CMK (cell line): ENCODE measurements around the gene MAP2K3.

Source experiments
- DNase-seq: peaks from one replicate; pipeline ENCODE4 v3.0.0-alpha.2; 2010; ENCODE audit warnings: low read depth

Gene MAP2K3

DNA sequence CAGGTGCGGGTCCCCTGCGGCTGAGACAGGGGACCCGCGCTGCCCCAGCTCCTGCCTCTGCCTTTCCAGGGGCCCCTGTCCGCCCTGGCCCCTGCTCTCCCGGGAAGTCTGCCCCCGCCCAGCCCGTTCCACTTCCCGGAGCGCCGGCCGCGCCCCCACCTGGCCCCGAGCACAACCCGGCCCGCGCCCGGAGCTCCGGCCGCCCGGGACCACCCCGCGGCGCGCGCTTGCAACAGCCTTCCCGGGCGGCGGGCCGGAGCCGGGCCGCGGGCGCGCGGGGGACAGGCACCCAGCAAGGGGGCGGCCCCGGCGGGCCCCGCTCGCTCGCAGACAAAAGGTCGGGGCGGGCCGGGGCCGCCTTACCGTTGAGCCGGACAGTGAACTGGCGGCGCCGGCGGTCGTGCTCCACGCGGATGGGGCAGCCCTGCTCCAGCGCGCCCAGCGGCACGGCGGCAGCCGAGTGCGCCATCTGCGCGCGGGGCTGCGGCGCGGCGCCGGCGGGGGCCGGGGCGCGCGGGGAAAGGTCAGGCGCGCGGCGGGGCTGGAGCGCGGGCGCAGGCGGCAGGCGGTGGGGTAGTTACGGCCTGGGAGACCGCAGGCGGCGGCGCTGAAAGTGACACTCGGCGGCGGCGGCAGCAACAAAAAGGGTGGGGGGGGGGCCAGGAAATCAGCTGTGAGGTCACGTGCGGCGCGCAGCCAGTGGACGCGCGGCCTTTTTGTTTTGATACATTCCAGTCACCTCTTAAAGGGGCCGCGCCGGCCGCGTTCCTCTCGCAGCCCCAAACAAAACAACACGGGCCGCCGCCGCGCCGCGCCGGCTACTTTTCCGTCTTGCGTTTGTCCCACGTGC is 31.5 kb upstream of the MAP2K3 start, which contains the start of gene NATD1:
Gene NATD1 (minus strand): TSS at position 615 of the 850 bp plus-strand sequence. CDS start 146 bp downstream, at position 469.
- DNase-seq = peak; percentile 48

DNA sequence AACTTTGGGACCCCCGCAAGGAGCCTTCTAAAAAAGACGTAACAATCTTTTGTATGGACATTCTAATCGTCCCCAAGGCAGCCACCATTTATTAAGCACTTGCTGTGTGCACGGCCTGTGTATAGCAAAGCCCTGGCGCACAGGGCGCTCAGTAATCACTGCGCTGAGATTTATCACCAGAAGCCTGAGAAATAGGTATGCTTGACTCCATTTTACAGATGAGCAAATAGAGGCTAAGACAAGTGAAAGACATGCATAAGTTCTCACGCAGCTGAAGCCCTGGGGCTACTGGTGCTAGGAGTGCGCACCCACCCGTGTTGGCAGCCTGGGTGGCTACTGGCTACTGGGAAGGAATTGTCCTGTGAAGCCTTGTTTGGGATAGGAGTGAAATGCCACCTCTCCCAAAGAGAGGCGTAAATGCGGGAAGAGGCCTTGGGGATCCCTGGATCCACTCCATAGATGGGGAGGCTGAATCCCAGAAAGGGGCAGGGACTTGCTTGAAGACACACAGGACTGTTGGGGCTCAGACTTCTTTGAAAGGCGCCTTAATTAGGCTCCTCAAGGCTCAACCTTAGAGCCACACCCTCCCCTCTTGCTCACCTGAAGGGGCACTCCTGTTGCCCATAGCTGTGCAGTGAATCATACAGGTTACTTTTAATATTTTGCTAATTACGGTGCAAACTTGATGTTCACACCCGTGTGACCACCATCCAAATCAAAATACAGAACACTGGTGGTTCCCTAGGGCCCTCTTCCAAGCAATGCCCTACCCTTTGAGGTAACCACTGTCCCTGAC is 30.7 kb upstream of the MAP2K3 start:
- DNase-seq = no peak

DNA sequence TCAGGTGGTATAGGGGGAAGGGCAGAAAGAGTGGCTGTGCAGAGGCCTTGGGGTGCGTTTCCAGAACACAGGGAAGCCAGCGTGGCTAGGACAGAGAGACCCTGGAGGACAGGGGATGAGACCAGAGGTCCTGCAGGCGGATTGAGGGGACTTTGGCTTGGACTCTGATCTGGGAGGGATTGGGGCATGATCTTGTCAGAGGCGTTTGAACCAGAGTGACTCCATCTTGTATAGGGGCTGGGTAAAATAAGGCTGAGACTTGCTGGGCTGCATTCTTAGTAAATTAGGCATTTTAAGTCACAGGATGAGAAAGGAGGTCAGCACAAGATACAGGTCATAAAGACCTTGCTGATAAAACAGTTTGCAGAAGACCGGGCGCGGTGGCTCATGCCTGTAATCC is 25.9 kb upstream of the MAP2K3 start:
- no peak for DNase-seq

DNA sequence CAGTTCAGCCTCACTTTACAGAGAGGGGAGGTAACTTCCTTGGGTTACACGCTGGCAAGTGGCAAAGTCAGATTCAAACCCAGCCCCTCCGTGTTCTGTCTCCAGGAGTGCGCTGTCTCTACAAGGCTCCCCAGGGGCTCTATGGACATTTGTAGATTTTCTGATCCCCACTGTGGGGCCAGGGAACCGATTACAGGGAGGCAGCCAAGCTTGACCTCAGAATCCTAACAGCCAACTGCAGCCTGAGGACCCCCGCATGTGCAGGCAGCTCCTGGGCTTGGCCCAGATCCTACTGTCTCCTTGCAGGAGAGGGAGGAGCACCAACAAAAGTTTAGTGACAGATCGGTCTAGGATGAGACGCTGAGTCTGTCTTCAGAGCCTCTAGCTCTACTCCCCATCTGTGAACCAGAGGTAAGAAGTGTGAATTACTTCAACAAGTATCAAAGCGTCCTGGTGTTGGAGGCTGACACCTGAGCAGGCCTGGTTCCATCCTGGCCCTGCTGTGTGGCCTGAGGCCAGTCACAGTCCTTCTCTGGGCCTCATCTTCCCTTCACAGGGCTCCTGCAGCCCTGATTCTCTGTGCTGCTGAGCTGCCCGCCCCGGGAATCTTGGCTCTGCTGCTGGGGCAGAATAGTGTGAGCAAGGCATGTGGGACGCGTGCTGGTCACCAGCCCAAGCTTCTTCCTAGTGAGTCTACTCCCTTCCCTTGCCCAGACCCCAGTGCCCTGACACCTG is 22.1 kb upstream of the MAP2K3 start:
- no peak for DNase-seq

DNA sequence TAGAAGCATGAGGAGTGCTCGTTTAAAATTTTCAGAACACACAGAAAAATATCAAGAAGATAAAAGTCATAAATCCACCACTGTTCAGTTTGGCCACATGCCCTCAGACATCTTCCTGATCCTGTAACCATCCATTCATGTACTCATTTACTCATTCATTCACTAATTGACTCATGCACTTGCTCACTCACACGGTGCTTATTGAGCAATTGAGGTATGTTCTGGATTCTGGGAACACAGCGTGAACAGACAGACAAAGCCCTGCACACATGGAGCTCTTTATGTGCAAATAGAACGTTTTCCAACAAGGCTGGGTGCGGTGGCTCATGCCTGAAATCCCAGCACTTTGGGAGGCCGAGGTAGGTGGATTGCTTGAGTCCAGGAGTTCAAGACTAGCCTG is 21.1 kb upstream of the MAP2K3 start:
- DNase-seq = no peak

DNA sequence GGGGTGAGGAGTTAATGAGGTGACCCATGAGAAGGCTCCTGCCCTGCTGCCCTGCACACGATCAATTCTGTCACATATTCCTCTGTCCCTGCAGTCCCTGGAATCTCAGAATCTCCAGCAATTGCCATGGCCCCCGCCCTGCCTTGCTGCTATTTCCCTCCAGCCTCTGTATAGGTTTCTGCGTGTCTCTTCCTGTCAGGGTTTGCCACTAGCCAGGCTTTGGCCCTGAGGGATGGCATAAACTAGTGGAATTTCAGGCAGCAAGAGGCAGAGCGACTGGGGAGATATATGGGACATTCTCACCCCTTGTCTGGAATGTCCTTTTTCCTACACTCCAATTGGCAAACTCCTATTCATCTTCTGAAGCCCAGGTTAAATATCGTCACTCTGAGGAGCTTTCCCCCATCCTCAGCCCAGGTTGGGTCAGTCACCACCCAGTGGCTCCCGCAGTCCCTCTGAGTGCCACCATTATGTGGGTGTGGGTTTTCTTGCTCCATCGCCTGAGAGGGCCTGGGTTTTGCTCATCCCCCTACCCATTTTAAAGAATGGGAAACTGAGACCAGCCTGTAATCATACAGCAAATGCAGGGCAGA is 15.8 kb upstream of the MAP2K3 start:
- no peak for DNase-seq

DNA sequence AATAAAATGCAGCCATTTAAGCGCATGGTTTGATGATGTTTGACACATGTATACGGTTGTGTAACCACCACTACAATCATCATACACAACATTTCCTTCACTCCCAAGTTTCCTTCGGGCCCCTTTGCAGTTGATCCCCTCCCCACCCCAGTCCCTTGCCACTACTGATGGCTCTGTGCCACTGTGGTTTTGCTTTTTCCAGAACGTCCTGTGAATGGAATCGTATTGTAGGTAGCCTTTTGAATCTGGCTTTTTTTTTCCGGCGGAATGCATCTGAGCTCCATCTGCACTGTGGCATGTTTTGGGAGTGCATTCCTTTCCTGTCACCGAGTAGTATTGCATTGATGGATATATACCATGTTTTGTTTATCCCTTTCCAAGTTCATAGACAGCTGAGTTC is 15.1 kb upstream of the MAP2K3 start:
- no peak for DNase-seq

DNA sequence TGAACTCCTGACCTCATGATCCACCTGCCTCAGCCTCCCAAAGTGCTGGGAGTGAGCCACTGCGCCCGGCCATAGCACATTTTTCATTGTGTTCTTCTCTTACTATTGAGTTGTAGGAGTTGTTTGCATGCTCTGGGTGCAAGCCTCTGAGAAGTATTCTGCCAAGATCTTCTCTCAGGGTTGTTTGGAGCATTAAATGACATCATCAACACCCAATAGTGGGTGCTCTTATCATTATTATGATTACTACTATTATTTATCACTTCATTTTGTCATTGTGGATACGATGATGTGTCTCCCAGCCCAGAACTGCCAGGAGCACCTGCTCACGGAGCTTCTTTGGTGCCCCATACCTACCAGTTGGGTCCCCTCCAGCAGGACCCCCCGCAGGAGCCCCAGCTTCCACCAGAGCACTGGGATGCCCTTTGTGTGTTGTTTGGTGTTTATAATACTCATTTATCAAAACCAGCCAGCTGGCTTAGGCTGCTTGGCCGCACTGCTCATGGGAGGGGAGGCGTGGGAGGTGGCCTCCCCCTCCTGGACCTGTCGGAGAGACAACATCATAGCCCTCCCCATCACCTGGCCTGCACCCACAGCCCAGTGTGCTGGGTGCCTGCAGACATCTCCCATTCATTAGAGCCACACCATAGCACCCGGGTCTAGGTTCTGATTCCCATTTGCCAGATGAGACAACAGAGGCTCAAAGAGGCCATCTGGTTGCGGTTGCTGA is 12.9 kb upstream of the MAP2K3 start:
- DNase-seq = no peak

DNA sequence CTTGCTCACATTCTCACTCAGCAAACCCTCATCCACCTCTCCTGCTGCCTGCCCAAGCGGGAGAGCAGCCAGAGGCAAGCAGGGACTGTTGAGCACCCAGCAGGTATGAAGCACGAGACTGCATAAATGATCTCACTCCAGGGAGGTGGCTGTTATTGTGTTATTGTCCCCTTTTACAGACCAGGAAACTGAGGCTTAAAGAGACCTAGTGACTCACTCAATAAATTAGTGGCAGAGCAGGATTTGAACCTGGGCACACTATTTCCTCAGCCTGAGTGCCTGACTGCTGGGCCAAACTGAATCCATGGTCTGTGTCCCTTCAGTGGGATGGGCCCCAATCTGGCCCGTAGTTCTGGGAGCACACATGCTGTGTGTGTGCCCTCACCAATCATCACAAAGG is 12.3 kb upstream of the MAP2K3 start:
- no peak for DNase-seq

DNA sequence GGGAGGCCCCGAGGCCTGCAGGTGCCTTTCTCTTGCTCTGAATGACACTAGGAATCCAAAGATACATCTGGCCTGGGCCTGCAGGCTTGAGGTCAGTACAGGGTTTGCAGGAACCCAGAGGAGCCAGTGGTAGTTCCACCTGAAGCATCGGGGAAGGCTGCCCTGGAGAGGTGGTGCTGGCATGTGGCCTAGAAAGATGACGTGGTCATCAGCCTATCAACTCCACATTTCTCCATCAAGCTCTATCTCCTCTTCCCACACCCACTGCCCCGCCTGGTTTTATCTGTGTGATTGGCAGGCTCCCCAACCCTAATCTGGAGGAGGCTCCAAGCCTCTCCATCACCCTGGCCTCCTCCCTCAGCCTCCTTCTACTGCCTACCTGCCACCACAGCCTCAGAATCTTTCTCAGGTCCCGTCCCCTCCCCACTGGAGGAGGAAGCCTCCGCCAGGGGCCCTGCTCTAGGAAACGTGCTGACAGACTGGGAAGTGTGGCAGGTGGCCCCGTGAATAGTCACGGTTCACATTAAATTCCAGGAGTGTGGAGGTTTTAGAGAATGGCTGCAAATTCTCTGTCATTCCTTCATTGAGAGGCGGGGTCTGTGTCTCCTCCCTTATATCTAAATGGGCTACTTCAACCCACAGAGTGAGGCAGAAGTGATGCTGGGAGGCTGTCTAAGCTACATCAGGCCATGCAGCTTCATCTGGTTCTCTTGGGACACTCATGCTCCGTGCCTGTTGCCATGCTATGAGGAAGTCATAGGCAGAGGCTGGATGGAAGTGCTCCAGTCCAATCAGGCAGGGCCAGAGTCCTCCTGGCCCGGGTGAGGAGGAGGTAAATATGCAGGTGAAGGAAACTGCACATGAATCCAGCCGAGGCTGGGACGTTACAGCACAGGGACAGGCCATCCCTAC is 11.4 kb upstream of the MAP2K3 start:
- DNase-seq = no peak

DNA sequence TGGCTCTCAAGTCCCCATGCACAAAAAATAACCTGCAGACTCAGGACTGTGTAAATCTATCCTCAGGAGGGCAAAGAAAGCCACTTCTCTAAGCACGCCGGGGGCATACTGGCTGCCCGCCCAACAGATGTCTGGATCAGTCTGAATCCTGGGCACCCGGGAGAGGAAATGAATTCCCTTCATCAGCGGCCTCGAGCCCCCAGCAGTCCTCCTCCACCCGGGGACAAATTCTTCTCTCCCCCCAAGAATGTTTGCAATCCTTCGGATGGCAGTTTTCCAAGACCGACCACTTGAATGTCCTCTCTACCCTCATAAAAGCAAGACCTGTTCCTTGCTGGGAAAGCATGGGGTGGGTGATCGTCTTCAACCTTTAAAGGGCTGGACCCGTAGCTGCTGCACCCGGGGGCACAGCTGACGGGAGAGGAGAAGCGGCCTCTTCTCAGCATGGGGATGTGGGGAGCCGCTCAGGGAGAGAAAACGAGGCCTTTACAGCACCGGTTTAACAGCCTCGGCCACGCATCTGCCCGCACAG is 9.4 kb upstream of the MAP2K3 start:
- no peak for DNase-seq

DNA sequence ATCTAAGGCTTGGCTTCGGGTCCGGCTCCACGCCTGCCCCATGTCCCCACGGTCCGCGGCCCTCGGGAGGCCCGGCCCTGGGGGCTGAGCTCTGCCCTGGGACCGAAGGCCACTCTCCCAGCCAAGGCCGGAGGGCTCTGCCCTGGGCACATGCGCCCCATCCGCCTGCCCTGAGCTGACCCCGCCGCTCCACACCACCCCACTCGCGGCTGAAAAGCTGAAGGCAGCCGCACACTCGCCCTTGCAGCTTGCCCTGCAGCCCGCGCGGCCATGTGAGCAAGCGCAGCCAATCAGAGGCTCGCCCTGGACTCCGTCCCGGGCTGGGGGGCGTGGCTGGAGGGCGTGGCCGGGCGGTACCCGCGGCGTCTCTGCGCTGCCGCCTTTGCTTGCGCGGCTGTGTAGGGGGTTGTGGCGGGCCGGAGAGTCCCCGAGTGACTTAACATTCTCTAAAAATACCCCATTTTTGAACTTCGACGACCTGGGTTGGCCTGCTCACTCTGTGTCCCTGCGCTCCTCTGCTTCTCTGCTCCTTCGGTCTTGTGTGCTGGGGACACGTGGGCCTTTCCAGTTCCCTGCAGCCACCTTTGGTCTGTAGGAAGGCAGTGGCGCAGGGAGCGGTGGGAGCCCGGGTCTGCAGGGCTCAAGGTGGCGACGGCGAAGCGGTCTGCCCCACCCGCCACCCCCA is 8.8 kb upstream of the MAP2K3 start:
- peak; percentile 69 for DNase-seq

DNA sequence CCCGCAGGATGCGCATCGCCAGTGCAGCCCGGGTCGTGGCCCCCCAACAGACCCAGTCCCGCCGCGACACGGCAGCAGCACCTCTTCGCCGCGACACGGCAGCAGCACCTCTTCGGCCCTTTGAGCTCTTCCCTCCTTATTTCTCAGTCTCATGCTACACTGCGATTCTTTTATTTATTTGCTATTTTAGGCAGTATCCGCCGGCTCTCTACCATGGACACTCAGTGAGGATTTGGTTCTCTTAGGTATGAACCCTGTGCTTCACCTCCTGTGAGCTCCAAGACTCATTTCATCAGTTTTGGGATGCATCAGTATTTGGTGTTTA is 8.3 kb upstream of the MAP2K3 start:
- DNase-seq = no peak

DNA sequence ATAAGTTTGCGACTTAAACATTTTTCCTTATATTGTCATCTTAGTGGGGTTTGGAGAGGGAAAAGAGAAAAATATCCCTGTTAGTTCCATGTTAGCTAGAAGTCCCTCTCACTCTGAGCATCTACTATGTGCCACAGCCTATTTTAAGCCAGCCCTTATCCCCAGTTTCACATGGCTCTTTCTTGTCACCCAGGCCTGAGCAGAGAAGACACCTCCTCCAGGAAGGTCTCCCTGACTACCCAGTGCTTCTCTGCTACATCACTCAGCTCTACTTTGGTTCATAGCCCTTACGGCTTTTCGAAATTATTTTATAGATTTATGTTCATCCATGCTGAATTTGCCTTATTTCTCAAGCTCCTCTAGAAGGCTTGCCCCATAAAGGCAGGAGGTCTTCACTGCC is 7.2 kb upstream of the MAP2K3 start:
- DNase-seq = no peak

DNA sequence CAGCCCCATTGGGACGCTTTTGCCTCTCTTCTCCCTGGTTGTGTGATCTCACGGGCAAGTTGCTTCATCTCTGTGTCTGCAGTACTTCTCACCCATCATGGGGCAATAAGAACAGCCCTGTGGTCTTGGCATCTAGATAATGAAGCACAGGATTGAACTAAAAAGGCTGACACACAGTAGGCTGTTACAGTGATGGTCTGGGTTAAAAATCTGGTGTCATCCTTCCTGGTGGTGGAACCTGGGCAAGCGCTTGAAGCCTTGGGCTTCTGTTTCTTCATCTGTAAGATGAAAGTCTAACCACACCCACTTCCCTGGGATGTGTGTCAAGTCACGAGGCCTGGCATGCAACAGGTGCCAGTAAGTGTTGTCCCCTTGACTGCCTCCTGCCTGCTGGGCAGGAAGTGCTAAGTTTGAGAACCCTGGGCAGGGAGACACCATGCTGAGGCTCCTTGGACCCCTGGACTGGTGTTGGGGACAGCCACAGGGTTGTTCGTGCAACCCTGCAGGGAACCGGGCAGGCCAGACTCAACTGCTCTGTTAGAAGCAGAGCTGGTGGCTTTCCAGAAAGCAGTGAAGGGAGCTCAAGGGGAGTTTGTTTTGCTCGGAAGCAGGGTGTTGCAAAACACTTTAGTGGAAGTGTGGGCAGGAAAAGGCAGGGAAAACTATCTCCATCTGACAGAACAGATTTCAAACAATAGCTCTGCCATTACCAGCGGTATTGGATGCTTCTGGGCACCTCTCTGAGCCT is 5.9 kb upstream of the MAP2K3 start:
- no peak for DNase-seq

DNA sequence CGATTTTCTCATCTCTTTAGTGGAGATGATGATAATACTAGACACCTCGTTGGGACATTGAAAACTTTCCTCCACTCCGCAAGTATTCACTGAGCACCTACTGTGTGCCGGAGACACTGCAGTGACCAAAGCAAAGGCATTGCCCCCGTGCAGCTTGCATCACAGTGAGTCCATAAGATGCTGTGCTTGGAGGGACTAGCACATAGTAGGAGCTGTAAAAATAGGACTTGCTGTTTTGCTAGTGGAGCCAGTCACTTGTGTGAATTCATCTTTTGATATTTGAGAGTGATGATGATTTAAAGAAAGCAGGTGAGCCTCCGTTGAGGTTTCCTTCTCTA is 5.3 kb upstream of the MAP2K3 start:
- no peak for DNase-seq

DNA sequence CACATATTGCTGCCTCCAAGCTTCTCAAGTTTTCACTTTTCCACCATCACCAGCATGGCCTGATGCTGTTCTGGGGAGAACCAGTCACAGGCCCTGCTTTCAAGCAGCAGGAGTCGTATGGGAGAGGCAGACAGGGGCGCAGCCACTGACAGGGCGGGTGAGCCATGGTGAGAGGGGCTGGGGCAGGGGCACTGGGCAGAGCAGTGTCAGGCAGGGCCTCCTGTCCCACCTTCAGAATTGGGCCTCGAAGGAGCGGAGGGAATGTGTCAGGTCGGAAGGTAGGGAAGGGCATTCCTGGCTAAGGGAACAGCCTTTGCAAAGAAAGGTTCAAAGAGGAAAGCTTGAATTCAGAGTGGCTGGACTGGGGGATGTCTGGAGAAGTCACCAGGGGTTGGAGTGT is 4.9 kb upstream of the MAP2K3 start:
- DNase-seq = no peak

DNA sequence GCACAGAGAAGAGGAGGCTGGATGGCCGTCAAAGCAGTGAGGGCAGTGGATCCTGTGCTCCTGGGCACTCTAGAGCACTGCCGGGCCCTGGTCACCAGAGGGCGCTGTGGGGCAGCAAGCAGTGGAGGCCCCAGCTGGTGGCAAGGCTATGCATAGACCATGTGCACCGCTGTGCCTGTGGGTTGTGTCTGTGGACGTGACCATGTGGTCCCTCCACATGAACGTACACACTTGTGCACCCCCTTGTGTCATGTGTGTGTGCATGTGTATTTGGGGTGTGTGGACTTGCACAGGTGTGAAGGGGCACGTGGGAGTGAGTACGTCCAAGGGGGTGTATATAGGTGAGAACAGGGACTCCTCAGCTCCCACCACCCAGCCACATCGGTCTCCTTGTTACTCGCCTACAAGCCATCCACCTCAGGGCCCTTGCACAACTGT is 4.4 kb upstream of the MAP2K3 start:
- DNase-seq = peak; percentile 67

DNA sequence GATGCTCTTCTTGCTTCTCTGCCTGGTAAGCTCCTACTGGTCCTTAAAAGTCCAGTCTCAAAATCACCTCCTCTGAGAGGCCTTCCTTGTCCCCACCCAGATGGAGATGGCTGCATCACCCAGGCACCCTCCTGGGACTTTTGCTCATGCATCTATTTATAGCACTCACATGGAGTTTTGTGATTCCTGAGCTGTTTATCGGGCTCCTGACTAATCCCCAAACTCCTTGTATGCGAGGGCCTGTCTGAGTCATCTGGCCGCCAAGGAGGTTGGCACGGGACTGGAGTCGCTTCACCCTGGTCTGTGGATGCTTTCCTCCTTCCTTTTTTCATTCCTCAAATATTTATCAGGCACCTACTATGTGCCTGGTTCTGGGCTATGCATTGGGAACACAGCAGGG is 2.3 kb upstream of the MAP2K3 start:
- DNase-seq = no peak
